Nephron (organoid): ENCODE measurements around the gene STAP2.
"Not testable (repeated sequence)": the region's sequence is repeated elsewhere in the genome, so short reads cannot be mapped to it uniquely, and the experiment has no call there.

Experiments
- H3K27ac Mint-ChIP-seq, 3 experiments: 2 replicates each; pipeline ENCODE4 v1.8.0; 2020; ENCODE audit warnings: mixed read lengths in 3 of 3, mild to moderate bottlenecking in 2 of 3, moderate library complexity in 1 of 3
- H3K27me3 Mint-ChIP-seq: 2 replicates; pipeline ENCODE4 v1.8.0; 2021; ENCODE audit warnings: low read depth, mild to moderate bottlenecking, moderate library complexity, mixed read lengths
- H3K36me3 Mint-ChIP-seq: 2 replicates; pipeline ENCODE4 v1.8.0; 2020; ENCODE audit warnings: low read depth, mixed read lengths
- H3K4me1 Mint-ChIP-seq: 2 replicates; pipeline ENCODE4 v1.8.0; 2020; ENCODE audit warnings: mixed read lengths
- H3K4me3 Mint-ChIP-seq, 3 experiments: 2 replicates each; pipeline ENCODE4 v1.8.0; 2020; ENCODE audit warnings: mild to moderate bottlenecking in 3 of 3, mixed read lengths in 3 of 3, moderate library complexity in 2 of 3
- H3K9me3 Mint-ChIP-seq: 2 replicates; pipeline ENCODE4 v1.8.0; 2020; ENCODE audit warnings: mixed read lengths
- CTCF ChIP-seq, 3 experiments: fragments of 200-600 bp; sonication (generic); IDR thresholded peaks; one replicate each; pipeline ENCODE4 v1.5.0; 2021; ENCODE audit warnings: antibody characterized with exemption in 3 of 3; ENCODE audit not compliant: unreplicated experiment in 3 of 3

Gene STAP2

DNA sequence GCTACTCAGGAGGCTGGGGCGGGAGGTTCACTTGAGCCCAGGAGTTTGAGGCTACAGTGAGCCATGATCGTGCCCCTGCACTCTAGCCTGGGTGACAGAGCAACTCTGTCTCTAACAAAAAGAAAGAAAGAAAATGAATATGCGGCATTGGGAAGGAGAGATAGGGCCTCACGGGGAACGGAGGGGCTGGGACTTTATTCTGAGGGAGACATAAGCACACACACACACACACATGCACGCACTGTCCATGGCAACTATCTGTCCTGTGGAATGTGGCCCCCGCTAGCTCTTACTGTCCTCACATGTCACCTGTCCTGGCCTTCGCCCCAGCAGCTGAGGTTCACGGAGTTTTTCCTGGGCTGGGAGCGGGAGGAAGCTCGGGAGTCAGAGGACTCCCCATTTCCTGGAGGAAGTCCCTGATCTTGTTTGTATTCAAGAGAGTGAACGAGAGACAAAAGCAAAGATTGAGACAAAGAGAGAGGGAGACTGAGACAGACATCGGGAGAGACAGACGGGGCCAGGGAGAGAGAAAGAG lies 654 bp downstream of the STAP2 start:
- Mint-ChIP-seq H3K36me3 (peaks cover 7% of the 10 kb centered on the region), H3K27ac (peak overlapping the region; percentile 77 to 93 (median 86)), H3K27me3 (no peaks in the 10 kb centered on the region), H3K4me3 (peak overlapping the region; percentile 75 to 85 (median 83)), H3K4me1 (peaks cover 9% of the 10 kb centered on the region), H3K9me3 (no peaks in the 10 kb centered on the region)
- TF ChIP-seq CTCF (IDR thresholded peaks at IDR 0.05; ENCODE audit: unreplicated experiment in 3 of 3) = no peak

DNA sequence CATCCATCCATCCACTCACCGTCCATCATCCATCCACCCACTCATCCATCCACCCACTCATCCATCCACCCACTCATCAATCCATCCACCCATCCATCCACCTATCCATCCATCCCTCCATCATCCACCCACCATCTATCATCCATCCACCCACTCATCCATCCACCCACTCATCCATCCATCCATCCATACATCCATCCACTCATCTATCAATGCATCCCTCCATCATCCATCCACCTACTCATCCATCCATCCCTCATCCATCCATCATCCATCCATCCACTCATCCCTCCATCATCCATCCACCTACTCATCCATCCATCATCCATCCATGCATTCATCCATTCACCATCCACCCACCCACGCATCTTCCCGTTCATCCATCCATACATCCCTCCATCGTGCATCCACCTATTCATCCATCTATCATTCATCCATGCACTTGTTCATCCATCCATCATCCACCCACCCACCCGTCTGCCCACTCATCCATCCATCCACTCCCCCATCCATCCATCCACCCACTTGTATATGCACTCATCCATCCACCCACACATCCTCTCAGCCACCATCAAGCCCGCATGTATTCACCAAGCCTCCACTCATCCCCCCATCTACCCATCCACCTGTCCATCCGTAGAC lies 3.6 kb downstream of the STAP2 start:
- H3K4me1 Mint-ChIP-seq = peaks cover 9% of the 10 kb centered on the region
- H3K9me3 Mint-ChIP-seq = no peaks in the 10 kb centered on the region
- H3K27me3 Mint-ChIP-seq = no peaks in the 10 kb centered on the region
- no peak for TF ChIP-seq CTCF (IDR thresholded peaks at IDR 0.05; ENCODE audit: unreplicated experiment in 3 of 3)
- H3K4me3 Mint-ChIP-seq = no peak overlapping the region
- no peak overlapping the region for H3K27ac Mint-ChIP-seq
- peaks cover 7% of the 10 kb centered on the region for H3K36me3 Mint-ChIP-seq

DNA sequence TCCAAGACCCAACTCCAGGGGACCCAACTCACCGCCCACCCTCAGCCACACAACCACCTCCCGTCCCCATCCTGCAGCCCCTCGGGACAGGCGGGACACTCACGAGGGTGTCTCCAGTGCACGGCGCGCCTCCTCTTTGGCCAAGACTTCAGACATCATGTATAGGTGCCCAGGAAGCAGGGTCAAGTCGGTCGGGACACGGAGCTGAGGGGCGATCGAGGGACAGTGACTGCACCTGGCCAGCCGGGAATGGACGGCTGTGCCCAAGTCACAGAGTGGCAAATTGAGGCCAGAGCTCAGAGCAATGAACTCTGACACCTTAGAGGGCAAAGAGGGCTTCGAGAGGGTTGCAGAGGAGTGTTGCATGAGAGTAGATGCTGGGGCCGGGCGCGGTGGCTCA lies 8.8 kb downstream of the STAP2 start:
- Mint-ChIP-seq H3K4me1 (peaks cover 10% of the 10 kb centered on the region), H3K36me3 (peaks cover 3% of the 10 kb centered on the region), H3K27ac (no peak overlapping the region), H3K4me3 (peak overlapping the region in 1 of 3 experiments; percentile 20), H3K9me3 (no peaks in the 10 kb centered on the region), H3K27me3 (peaks cover 13% of the 10 kb centered on the region)
- no peak for TF ChIP-seq CTCF (IDR thresholded peaks at IDR 0.05; ENCODE audit: unreplicated experiment in 3 of 3)

GRCh38 chr19:4328991-4329681 lies 9.5 kb downstream of the STAP2 start:
- Mint-ChIP-seq H3K4me3 (peak overlapping the region; percentile 82 to 88 (median 84)), H3K27me3 (peaks cover 13% of the 10 kb centered on the region)
- not testable (repeated sequence) for H3K36me3 Mint-ChIP-seq, H3K4me1 Mint-ChIP-seq, H3K27ac Mint-ChIP-seq, H3K9me3 Mint-ChIP-seq

GRCh38 chr19:4328243-4328990 lies 10.2 kb downstream of the STAP2 start:
- Mint-ChIP-seq H3K27me3 (peaks cover 13% of the 10 kb centered on the region), H3K9me3 (no peaks in the 10 kb centered on the region), H3K4me1 (peaks cover 10% of the 10 kb centered on the region), H3K36me3 (peaks cover 3% of the 10 kb centered on the region), H3K4me3 (peak overlapping the region; percentile 82 to 88 (median 84)), H3K27ac (no peak overlapping the region)
- no peak for TF ChIP-seq CTCF (IDR thresholded peaks at IDR 0.05; ENCODE audit: unreplicated experiment in 3 of 3)

- peaks cover 10% of the 10 kb centered on the region for H3K4me1 Mint-ChIP-seq
Observed at GRCh38 chr19:4327877-4328242, 10.8 kb downstream of the STAP2 start.

More at GRCh38 chr19:4327877-4328242, 10.8 kb downstream of the STAP2 start:
- H3K4me3 Mint-ChIP-seq = peak overlapping the region; percentile 82 to 88 (median 84)
- peaks cover 13% of the 10 kb centered on the region for H3K27me3 Mint-ChIP-seq
- no peaks in the 10 kb centered on the region for H3K9me3 Mint-ChIP-seq
- H3K27ac Mint-ChIP-seq = peak overlapping the region in 1 of 3 experiments; percentile 61
- peaks cover 3% of the 10 kb centered on the region for H3K36me3 Mint-ChIP-seq
- no peak for TF ChIP-seq CTCF (IDR thresholded peaks at IDR 0.05; ENCODE audit: unreplicated experiment in 3 of 3)
